Smooth muscle cell (in vitro differentiated cells): ENCODE data around the gene TEP1. TPM values are rescaled to one million over a fixed set of nuclear protein-coding genes. Genes with fewer than 3 reads are reported as not detected.

Source experiments
- DNase-seq: peaks from one replicate; lab custom pipeline; 2025; ENCODE audit not compliant: unreplicated experiment; lab: John Stamatoyannopoulos, UW
- H2AFZ ChIP-seq: fragments of 200-600 bp; sonication (generic); 2 replicates; pipeline ENCODE4 v1.6.0; 2016; ENCODE audit warnings: antibody characterized with exemption, low read depth, mild to moderate bottlenecking
- H3F3A ChIP-seq: fragments of 200-600 bp; sonication (generic); 2 replicates; pipeline ENCODE4 v1.6.0; 2017; ENCODE audit warnings: antibody characterized with exemption, low read depth
- H3K27ac ChIP-seq: fragments of 200-600 bp; sonication (generic); 2 replicates; pipeline ENCODE4 v1.5.1; 2016; ENCODE audit warnings: low read depth, mild to moderate bottlenecking
- H3K27me3 ChIP-seq: fragments of 200-600 bp; sonication (generic); 2 replicates; pipeline ENCODE4 v1.6.1; 2016; ENCODE audit warnings: low read depth, mild to moderate bottlenecking
- H3K36me3 ChIP-seq: fragments of 200-600 bp; sonication (generic); 2 replicates; pipeline ENCODE4 v1.5.1; 2016; ENCODE audit warnings: low read depth
- H3K4me1 ChIP-seq: fragments of 200-600 bp; sonication (generic); 2 replicates; pipeline ENCODE4 v1.5.1; 2016; ENCODE audit warnings: low read depth
- H3K4me2 ChIP-seq: fragments of 200-600 bp; sonication (generic); 2 replicates; pipeline ENCODE4 v1.6.0; 2016; ENCODE audit warnings: mild to moderate bottlenecking
- H3K4me3 ChIP-seq: fragments of 200-600 bp; sonication (generic); 2 replicates; pipeline ENCODE4 v1.5.1; 2016; ENCODE audit warnings: mild to moderate bottlenecking
- H3K79me2 ChIP-seq: fragments of 200-600 bp; sonication (generic); 2 replicates; pipeline ENCODE4 v1.6.0; 2016; ENCODE audit warnings: low read depth, mild to moderate bottlenecking
- H3K9ac ChIP-seq: fragments of 200-600 bp; sonication (generic); 2 replicates; pipeline ENCODE4 v1.6.0; 2016; ENCODE audit warnings: low read depth
- H3K9me3 ChIP-seq: fragments of 200-600 bp; sonication (generic); replicated peaks from 2 replicates; pipeline ENCODE4 v1.5.1; 2016; ENCODE audit warnings: low read depth
- H4K20me1 ChIP-seq: fragments of 200-600 bp; sonication (generic); 2 replicates; pipeline ENCODE4 v1.6.0; 2016; ENCODE audit warnings: low read depth
- CTCF ChIP-seq: fragments of 200-600 bp; sonication (generic); IDR thresholded peaks from 2 replicates; pipeline ENCODE4 v1.5.1; 2017; ENCODE audit warnings: borderline replicate concordance, mild to moderate bottlenecking, antibody characterized with exemption; ENCODE audit not compliant: insufficient read depth, poor library complexity, severe bottlenecking
- WGBS: methylation state at CpG from one replicate; pipeline ENCODE4 v1.1.7; 2016; ENCODE audit warnings: low lambda C conversion rate; 5-methylcytosine and 5-hydroxymethylcytosine counted together
- polyA plus RNA-seq: library from polyadenylated mRNA; unstranded; fragments of >200 nt; fragmentation: Nextera tagmentation; extraction: Ambion mirVana; gene quantifications from 2 replicates; pipeline ENCODE4 v1.2.1, GENCODE V29; 2016
- total RNA-seq: library from RNA; depleted of rRNA; stranded (reverse); fragments of >200 nt; gene quantifications from 2 replicates; pipeline ENCODE4 v1.2.3, GENCODE V29; 2014

Gene TEP1
- total and polyA plus RNA-seq, 2 experiments from 2014 or later = 4.0 to 10.3 TPM

DNA sequence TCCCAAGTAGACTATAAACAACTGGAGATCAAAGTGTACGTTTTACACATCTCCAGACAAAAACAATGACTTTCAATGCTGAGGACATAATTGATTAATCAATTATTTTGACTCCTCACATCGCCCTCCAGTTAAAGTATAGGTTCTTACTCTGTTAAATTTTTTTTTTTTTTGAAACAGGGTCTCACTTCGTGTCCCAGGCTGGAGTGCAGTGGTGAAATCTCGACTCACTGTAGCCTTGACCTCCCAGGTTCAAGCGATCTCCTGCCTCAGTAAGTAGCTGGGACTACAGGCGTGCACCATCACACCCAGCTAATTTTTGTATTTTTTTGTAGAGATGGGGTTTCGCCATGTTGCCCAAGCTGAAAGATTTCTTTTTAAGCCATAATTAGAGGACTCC, 79.3 kb downstream of the TEP1 start:
- Histone ChIP-seq H3K79me2 (peaks cover 36% of the 10 kb centered on the region), H3F3A (no peaks in the 10 kb centered on the region), H3K4me2 (no peak overlapping the region), H4K20me1 (peaks cover 14% of the 10 kb centered on the region), H3K27ac (peak overlapping the region; percentile 77), H3K4me3 (no peak overlapping the region), H3K27me3 (no peaks in the 10 kb centered on the region), H2AFZ (no peak overlapping the region), H3K4me1 (peaks cover 6% of the 10 kb centered on the region), H3K9me3 (no peaks in the 10 kb centered on the region), H3K36me3 (no peaks in the 10 kb centered on the region), H3K9ac (peak overlapping the region; percentile 34)
- TF ChIP-seq CTCF = no peak
- WGBS = 76% methylated on average over 7 of the region's 7 CpGs
- DNase-seq = no peak

DNA sequence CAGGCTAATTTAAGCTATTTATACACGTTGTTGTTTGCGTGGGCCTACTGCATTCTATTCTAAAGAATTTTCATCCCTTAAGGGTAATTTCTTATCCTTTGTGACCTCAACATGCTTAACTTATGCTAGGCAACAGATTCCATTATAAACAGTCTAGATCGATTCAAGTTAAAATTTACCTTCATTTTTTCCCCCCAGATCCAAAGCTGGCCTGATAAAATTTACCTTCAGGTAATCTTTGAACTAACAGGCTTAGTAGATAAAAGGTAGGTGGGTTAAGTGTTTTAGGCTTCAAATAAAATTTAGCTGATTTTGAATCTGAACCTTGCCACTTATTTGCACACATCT, 79.8 kb downstream of the TEP1 start:
- Histone ChIP-seq H3K27ac (peak overlapping the region; percentile 77), H3K9me3 (no peaks in the 10 kb centered on the region), H3K4me2 (peak overlapping the region; percentile 92), H3K79me2 (peaks cover 42% of the 10 kb centered on the region), H3K4me1 (peaks cover 6% of the 10 kb centered on the region), H3K27me3 (no peaks in the 10 kb centered on the region), H4K20me1 (peaks cover 17% of the 10 kb centered on the region), H3F3A (no peaks in the 10 kb centered on the region), H3K9ac (peak overlapping the region; percentile 34), H3K36me3 (no peaks in the 10 kb centered on the region), H3K4me3 (peak overlapping the region; percentile 73), H2AFZ (peak overlapping the region; percentile 2)
- 28% methylated on average over 3 of the region's 3 CpGs for WGBS
- DNase-seq = no peak
- TF ChIP-seq CTCF = no peak

GRCh38 chr14:20332788-20333493, 80.4 kb downstream of the TEP1 start, which contains the start of gene CCNB1IP1:
CCNB1IP1 (minus strand) TSS chr14:20333279; CDS start chr14:20316523, 16,756 bp downstream.
- under 1% methylated on average over 19 of the region's 19 CpGs for WGBS

More at GRCh38 chr14:20332788-20333493, 80.4 kb downstream of the TEP1 start, which contains the start of gene CCNB1IP1:
- Histone ChIP-seq H3K27me3 (no peaks in the 10 kb centered on the region), H3K79me2 (peaks cover 47% of the 10 kb centered on the region), H3K4me1 (peaks cover 6% of the 10 kb centered on the region), H3K4me3 (peak within 1 kb of the TSS; percentile 73), H3K4me2 (peak within 1 kb of the TSS; percentile 92), H3K9ac (peak within 1 kb of the TSS; percentile 69), H2AFZ (peak within 1 kb of the TSS; percentile 64), H3K9me3 (no peaks in the 10 kb centered on the region), H3K27ac (peak within 1 kb of the TSS; percentile 77), H3F3A (peaks cover 3% of the 10 kb centered on the region), H3K36me3 (no peaks in the 10 kb centered on the region), H4K20me1 (peaks cover 17% of the 10 kb centered on the region)
- TF ChIP-seq CTCF = no peak
- DNase-seq = peak; percentile 6
